Stimulated activated CD4-positive, alpha-beta T cell treated with anti-CD3 and anti-CD28 coated beads, Interleukin-1b, Interleukin-23, amount 100 ng/mL, for 48 hours (primary cell): Measurements from ENCODE around the gene LEKR1.
A peak's percentile ranks its signal among the peaks of the same experiment; 100 is the strongest.
"Not testable (repeated sequence)": the region's sequence is repeated elsewhere in the genome, so short reads cannot be mapped to it uniquely, and the experiment has no call there.

Experiments
- DNase-seq: peaks from one replicate; pipeline ENCODE4 v3.0.0-alpha.2; 2020

The LEKR1 gene

GRCh38 chr3:156826144-156826895 lies at the start of gene LEKR1:
LEKR1 (plus strand) TSS chr3:156826353; CDS start chr3:156829330, 2,977 bp downstream.
- DNase-seq: peak; percentile 70

GRCh38 chr3:156776871-156777270 lies 49.3 kb upstream of the LEKR1 start:
- no peak for DNase-seq

- DNase-seq: no peak
Observed at GRCh38 chr3:156781310-156782230, 44.6 kb upstream of the LEKR1 start.

- DNase-seq: no peak
Observed at GRCh38 chr3:156782319-156782718, 43.8 kb upstream of the LEKR1 start.

- no peak for DNase-seq
Observed at GRCh38 chr3:156782921-156783320, 43.2 kb upstream of the LEKR1 start.

- no peak for DNase-seq
Observed at GRCh38 chr3:156787001-156787400, 39.2 kb upstream of the LEKR1 start.

- peak; percentile 64 for DNase-seq
Observed at GRCh38 chr3:156787926-156788663, 38.1 kb upstream of the LEKR1 start.

GRCh38 chr3:156788846-156789245 lies 37.3 kb upstream of the LEKR1 start:
- DNase-seq: no peak

GRCh38 chr3:156790156-156790555 lies 36.0 kb upstream of the LEKR1 start:
- no peak for DNase-seq

GRCh38 chr3:156792114-156792513 lies 34.0 kb upstream of the LEKR1 start:
- no peak for DNase-seq

- no peak for DNase-seq
Observed at GRCh38 chr3:156792536-156792935, 33.6 kb upstream of the LEKR1 start.

GRCh38 chr3:156792945-156793344 lies 33.2 kb upstream of the LEKR1 start:
- DNase-seq: no peak

GRCh38 chr3:156793400-156793799 lies 32.8 kb upstream of the LEKR1 start:
- no peak for DNase-seq

GRCh38 chr3:156793851-156794250 lies 32.3 kb upstream of the LEKR1 start:
- no peak for DNase-seq

- DNase-seq: no peak
Observed at GRCh38 chr3:156795890-156796481, 30.2 kb upstream of the LEKR1 start.

GRCh38 chr3:156797368-156797767 lies 28.8 kb upstream of the LEKR1 start:
- no peak for DNase-seq

GRCh38 chr3:156800287-156800686 lies 25.9 kb upstream of the LEKR1 start:
- not testable (repeated sequence) for DNase-seq

- no peak for DNase-seq
Observed at GRCh38 chr3:156801746-156802145, 24.4 kb upstream of the LEKR1 start.

- DNase-seq: no peak
Observed at GRCh38 chr3:156802821-156803606, 23.1 kb upstream of the LEKR1 start.

- DNase-seq: no peak
Observed at GRCh38 chr3:156803952-156804741, 22.0 kb upstream of the LEKR1 start.

GRCh38 chr3:156806698-156807097 lies 19.5 kb upstream of the LEKR1 start:
- no peak for DNase-seq
